Testis (tissue), 2 donors: ENCODE data around the gene ZNF771.

Experiments
- CTCF ChIP-seq, 3 experiments: fragments of 450-650 bp in 2 of 3; fragments of 200-600 bp in 1 of 3; sonication (generic) in 1 of 3; IDR thresholded peaks; one replicate each; pipeline ENCODE4 v1.5.1; 2016 to 2019; ENCODE audit warnings: antibody characterized with exemption in 3 of 3, mild to moderate bottlenecking in 2 of 3, moderate library complexity in 1 of 3
- POLR2A ChIP-seq: fragments of 450-650 bp; IDR thresholded peaks from one replicate; pipeline ENCODE4 v1.6.1; 2017; ENCODE audit warnings: antibody characterized with exemption, mild to moderate bottlenecking, moderate library complexity

DNA sequence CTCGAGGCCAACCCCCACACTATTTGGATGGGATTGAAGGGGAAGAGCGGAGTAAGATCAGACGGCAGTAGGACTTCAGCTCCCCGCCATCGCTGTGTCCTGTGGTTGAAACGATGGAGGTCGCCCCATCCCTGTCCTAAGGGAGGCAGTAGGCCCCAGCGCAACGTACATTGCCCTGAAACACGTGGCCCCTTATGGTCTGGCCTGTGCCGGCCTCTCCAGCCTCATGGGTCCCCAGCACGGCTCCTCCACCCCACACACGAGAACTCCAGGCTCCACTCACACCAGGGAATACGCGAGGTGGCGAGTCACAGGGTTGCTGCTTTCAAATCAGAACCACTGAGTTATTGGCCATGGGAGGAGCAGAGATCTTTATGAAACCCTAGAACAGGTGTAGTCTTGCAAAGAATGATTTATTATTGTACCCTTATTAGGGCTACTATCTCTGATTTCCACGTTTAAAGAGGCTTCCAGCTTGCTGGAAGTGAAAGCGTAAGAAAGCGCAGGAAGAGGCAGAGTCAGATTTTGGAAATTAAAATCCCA is 23.1 kb downstream of the ZNF771 start:
- TF ChIP-seq CTCF (IDR thresholded peaks at IDR 0.05) = no peak
- TF ChIP-seq POLR2A = no peak
